ENCODE measurements around the gene UXT. TPM values are rescaled to one million over a fixed set of nuclear protein-coding genes. Genes with fewer than 3 reads are reported as not detected.
A peak's percentile ranks its signal among the peaks of the same experiment; 100 is the strongest.

Gene UXT
- total and polyA plus RNA-seq, 7 donors = 67.8 to 172 (median 87.1) TPM

GRCh38 chrX:47629419-47630200 is 29.4 kb downstream of the UXT start, which contains the start of gene CFP:
CFP (minus strand) TSS chrX:47629930; CDS start chrX:47629844, 86 bp downstream.
- DNase-seq (no peak), ATAC-seq (no peak)
- no peaks in the 10 kb centered on the region for H3K9me3 ChIP-seq
- WGBS, 3 donors = 48 to 60% (median 56%) methylated on average over 11 to 14 of the region's 14 CpGs
- H3K27me3 ChIP-seq (ENCODE audit: insufficient read depth in 3 of 3, low read length in 2 of 3) = peaks cover 0 to 6% (median 0%) of the 10 kb centered on the region in 3 donors
- peaks cover 0 to 4% of the 10 kb centered on the region in 2 donors for H3K36me3 ChIP-seq (ENCODE audit: insufficient read depth in 1 of 2, low read depth in 1 of 2)
- H3K4me3 ChIP-seq = no peak within 1 kb of the TSS
- no peaks in the 10 kb centered on the region for H3K4me1 ChIP-seq
- intact Hi-C loops (cut with DNase I) = no loop called here
- TF ChIP-seq CTCF (IDR thresholded peaks at IDR 0.05) = no peak
- H3K27ac ChIP-seq = no peak within 1 kb of the TSS

- intact Hi-C loops (cut with DNase I) = no loop called here
- 62 to 100% (median 98%) methylated on average over 1 of the region's 1 CpG for WGBS, 3 donors
- no peak overlapping the region for H3K4me3 ChIP-seq
Measured at GRCh38 chrX:47628982-47629381, 30.0 kb downstream of the UXT start.

GRCh38 chrX:47625365-47625764 is 33.6 kb downstream of the UXT start:
- Histone ChIP-seq H3K36me3 (ENCODE audit: insufficient read depth in 1 of 2, low read depth in 1 of 2) (no peaks in the 10 kb centered on the region), H3K4me3 (no peak overlapping the region), H3K4me1 (no peaks in the 10 kb centered on the region), H3K9me3 (no peaks in the 10 kb centered on the region), H3K27me3 (ENCODE audit: insufficient read depth in 3 of 3, low read length in 2 of 3) (peaks cover 0 to 31% (median 0%) of the 10 kb centered on the region in 3 donors), H3K27ac (no peak overlapping the region)
- TF ChIP-seq CTCF (IDR thresholded peaks at IDR 0.05) = no peak
- no peak for ATAC-seq
- WGBS, 3 donors = 73 to 87% (median 84%) methylated on average over 2 of the region's 2 CpGs
- intact Hi-C loops (cut with DNase I) = no loop called here
- DNase-seq = no peak

More at GRCh38 chrX:47628982-47629381, 30.0 kb downstream of the UXT start:
- no peaks in the 10 kb centered on the region for H3K9me3 ChIP-seq
- peaks cover 0 to 10% (median 0%) of the 10 kb centered on the region in 3 donors for H3K27me3 ChIP-seq (ENCODE audit: insufficient read depth in 3 of 3, low read length in 2 of 3)
- no peak for TF ChIP-seq CTCF (IDR thresholded peaks at IDR 0.05)
- no peak for DNase-seq
- no peaks in the 10 kb centered on the region for H3K4me1 ChIP-seq
- H3K36me3 ChIP-seq (ENCODE audit: insufficient read depth in 1 of 2, low read depth in 1 of 2) = no peaks in the 10 kb centered on the region
- ATAC-seq = no peak
- H3K27ac ChIP-seq = no peak overlapping the region

GRCh38 chrX:47623540-47624027 is 35.4 kb downstream of the UXT start:
- 1 to 31% (median 2%) methylated on average over 30 to 35 of the region's 35 CpGs for WGBS, 3 donors
- no peak for DNase-seq
- Histone ChIP-seq H3K36me3 (ENCODE audit: insufficient read depth in 1 of 2, low read depth in 1 of 2) (no peaks in the 10 kb centered on the region), H3K9me3 (no peaks in the 10 kb centered on the region), H3K27me3 (ENCODE audit: insufficient read depth in 3 of 3, low read length in 2 of 3) (peaks cover 0 to 31% (median 0%) of the 10 kb centered on the region in 3 donors), H3K4me1 (no peaks in the 10 kb centered on the region), H3K27ac (no peak overlapping the region), H3K4me3 (peak overlapping the region; percentile 7)
- TF ChIP-seq CTCF (IDR thresholded peaks at IDR 0.05) = no peak
- intact Hi-C loops (cut with DNase I) = no loop called here
- no peak for ATAC-seq

Data from psoas muscle (tissue), 8 donors.